Immature natural killer cell (primary cell): ENCODE measurements around the gene EOLA1. TPM values are rescaled to one million over a fixed set of nuclear protein-coding genes. Genes with fewer than 3 reads are reported as not detected.
"Not testable (repeated sequence)": the region's sequence is repeated elsewhere in the genome, so short reads cannot be mapped to it uniquely, and the experiment has no call there.

ENCODE experiments used
- DNase-seq, 3 donors: peaks; one replicate each; pipeline ENCODE4 v3.0.0; 2022; ENCODE audit warnings: mixed read lengths in 1 of 3
- H3K27ac Mint-ChIP-seq, 6 donors: one replicate each; pipeline ENCODE4 v1.8.0; 2020; ENCODE audit warnings: mixed read lengths in 6 of 6, mild to moderate bottlenecking in 5 of 6, inconsistent platforms in 4 of 6, moderate library complexity in 3 of 6
- H3K27me3 Mint-ChIP-seq, 3 donors: one replicate each; pipeline ENCODE4 v1.8.0; 2020 to 2021; ENCODE audit warnings: low read depth in 3 of 3, mild to moderate bottlenecking in 3 of 3, mixed read lengths in 3 of 3, moderate library complexity in 3 of 3, inconsistent platforms in 1 of 3
- H3K36me3 Mint-ChIP-seq, 3 donors: one replicate each; pipeline ENCODE4 v1.8.0; 2020; ENCODE audit warnings: mixed read lengths in 3 of 3, inconsistent platforms in 2 of 3, mild to moderate bottlenecking in 2 of 3
- H3K4me1 Mint-ChIP-seq, 2 donors: one replicate each; pipeline ENCODE4 v1.8.0; 2020; ENCODE audit warnings: inconsistent platforms in 2 of 2, mild to moderate bottlenecking in 2 of 2, mixed read lengths in 2 of 2, moderate library complexity in 1 of 2
- H3K4me3 Mint-ChIP-seq, 5 donors: one replicate each; pipeline ENCODE4 v1.8.0; 2020; ENCODE audit warnings: mild to moderate bottlenecking in 5 of 5, mixed read lengths in 5 of 5, inconsistent platforms in 3 of 5, moderate library complexity in 3 of 5
- H3K9me3 Mint-ChIP-seq, 6 donors: one replicate each; pipeline ENCODE4 v1.8.0; 2020; ENCODE audit warnings: mild to moderate bottlenecking in 6 of 6, mixed read lengths in 6 of 6, inconsistent platforms in 4 of 6, moderate library complexity in 3 of 6
- polyA plus RNA-seq, 3 donors: library from polyadenylated mRNA; unstranded; fragments of 300-500 nt; fragmentation: Illumina TruSeq; gene quantifications; one replicate each; pipeline ENCODE4 v1.2.3, GENCODE V29; 2021

The EOLA1 gene
- 10 to 100 TPM; 39.9 to 58.6 (median 45.7) TPM for polyA plus RNA-seq

DNA sequence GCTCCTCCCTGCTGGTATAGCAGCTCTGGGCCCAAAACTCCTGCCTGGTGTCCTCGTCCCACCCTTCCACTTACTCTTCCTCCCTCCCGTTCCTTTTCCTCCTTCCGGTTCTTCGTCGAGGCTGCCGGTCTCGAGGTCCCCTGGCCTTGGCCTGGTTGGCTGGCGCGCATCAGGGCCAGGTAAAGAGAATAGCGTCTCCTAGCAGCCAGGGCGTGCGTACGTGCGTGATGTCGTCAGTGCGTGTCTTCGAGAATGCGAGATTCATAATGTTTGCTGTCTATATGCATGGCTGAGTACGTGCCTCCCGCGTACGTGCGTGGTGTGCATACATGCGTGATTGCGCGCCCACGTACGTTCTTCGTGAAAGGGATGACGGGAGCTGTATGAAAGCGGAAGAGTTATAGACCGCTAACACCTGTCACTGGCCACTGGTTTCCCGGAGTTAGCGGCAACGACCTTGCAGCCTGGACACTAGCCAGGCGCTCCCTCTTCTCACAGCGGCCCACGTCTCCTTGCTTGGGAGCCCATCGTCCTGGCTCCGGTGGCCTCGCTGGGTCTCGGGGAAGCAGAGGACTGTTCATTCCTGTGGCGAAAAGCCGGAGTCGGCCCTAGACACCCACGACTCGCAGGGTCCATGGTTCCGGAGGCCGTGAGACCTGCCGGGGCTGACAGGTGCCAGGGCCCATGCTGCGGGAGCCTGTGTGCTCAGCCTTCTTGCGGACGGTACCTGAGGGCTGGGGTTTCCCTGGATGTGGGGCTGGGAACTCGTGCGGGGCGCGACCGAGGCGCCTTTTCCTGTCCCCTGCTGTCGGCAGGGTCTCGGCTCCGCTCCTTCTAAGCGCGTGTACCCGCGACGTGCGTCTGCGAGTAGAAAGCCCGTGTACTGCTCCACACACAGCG is at the start of gene EOLA1:
Gene EOLA1, plus strand, starts transcription at position 392 of the 900 bp plus-strand sequence. CDS start 4,619 bp downstream, outside the sequence.
- Mint-ChIP-seq H3K9me3 (no peaks in the 10 kb centered on the region), H3K4me1 (peaks cover 16 to 17% of the 10 kb centered on the region in 2 donors), H3K27ac (peak within 1 kb of the TSS; percentile 97 to 100 (median 99)), H3K4me3 (peak within 1 kb of the TSS; percentile 91 to 93 (median 91)), H3K27me3 (peaks cover 6 to 10% (median 9%) of the 10 kb centered on the region in 3 donors), H3K36me3 (no peaks in the 10 kb centered on the region)
- peak in 2 of 3 donors; percentile 87 to 91 for DNase-seq

DNA sequence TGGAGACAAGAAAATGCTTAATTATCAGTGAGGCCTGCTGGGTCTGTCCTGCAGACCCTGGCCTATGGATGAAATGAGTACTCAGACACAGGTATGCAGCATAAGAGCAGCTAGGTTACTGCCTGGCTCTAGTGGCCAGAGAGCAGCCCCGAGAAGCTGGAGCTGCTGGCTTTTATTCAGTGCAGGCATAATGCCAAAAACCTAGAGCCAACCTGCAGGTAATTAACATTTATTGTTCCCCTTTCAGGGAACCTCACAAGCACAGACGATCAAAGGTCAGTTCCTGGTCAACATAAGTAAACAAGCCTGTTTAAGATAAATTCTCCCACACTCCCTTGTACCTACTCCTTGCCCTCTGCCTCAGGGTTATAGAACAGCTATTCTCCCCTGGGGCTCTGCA is 49.0 kb upstream of the EOLA1 start:
- peaks cover 8 to 9% of the 10 kb centered on the region in 2 donors for H3K4me1 Mint-ChIP-seq
- H3K27ac Mint-ChIP-seq = peak overlapping the region in 2 of 6 donors; percentile 76 to 79
- no peak for DNase-seq
- no peaks in the 10 kb centered on the region for H3K9me3 Mint-ChIP-seq
- H3K4me3 Mint-ChIP-seq = no peak overlapping the region
- H3K36me3 Mint-ChIP-seq = peaks cover 4 to 21% (median 19%) of the 10 kb centered on the region in 3 donors
- H3K27me3 Mint-ChIP-seq = peaks cover 5 to 7% (median 5%) of the 10 kb centered on the region in 3 donors

- Mint-ChIP-seq H3K36me3 (peaks cover 4 to 32% (median 19%) of the 10 kb centered on the region in 3 donors), H3K9me3 (no peaks in the 10 kb centered on the region), H3K4me1 (peaks cover 1 to 14% of the 10 kb centered on the region in 2 donors), H3K4me3 (no peak overlapping the region), H3K27me3 (peaks cover 5 to 8% (median 5%) of the 10 kb centered on the region in 3 donors), H3K27ac (no peak overlapping the region)
- no peak for DNase-seq
Measured at GRCh38 chrX:149493567-149494562, 46.9 kb upstream of the EOLA1 start.

DNA sequence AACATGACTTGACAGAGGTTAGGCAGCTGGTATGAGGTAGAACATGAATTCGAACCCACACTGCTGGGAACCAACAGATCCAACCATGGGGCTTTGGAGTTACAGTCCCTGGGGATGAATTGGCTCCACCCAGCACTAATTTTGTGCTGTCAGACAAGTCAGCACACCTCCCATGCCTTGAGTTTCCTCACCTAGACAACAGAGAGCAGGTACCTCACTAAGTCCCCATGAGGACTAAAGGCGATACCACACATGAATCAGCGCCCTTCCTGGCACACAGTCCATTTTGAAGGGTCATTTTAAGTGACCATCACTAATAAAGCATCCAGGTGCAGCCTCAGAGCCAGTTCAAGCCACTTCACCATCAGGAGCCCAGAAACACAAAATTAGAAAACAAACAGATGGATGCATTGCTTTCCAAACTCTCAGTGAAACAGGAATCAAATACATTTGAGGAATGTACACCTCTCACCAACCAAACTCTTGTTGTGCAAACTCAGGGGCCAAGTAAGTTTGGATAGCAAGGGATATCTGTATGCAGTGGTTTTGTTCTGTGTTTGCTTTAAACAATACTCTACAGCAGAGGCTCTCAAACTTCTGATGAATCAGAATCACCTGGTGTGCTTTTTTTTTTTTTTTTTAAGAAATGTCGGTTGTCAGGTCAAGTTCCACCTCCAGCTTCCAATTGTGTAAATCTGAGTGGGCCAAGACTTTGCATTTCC is 45.8 kb upstream of the EOLA1 start:
- H3K27ac Mint-ChIP-seq = no peak overlapping the region
- no peaks in the 10 kb centered on the region for H3K9me3 Mint-ChIP-seq
- H3K27me3 Mint-ChIP-seq = peaks cover 5 to 11% (median 5%) of the 10 kb centered on the region in 3 donors
- H3K36me3 Mint-ChIP-seq = peaks cover 4 to 36% (median 18%) of the 10 kb centered on the region in 3 donors
- DNase-seq = no peak
- H3K4me1 Mint-ChIP-seq = peaks cover 4 to 25% of the 10 kb centered on the region in 2 donors
- no peak overlapping the region for H3K4me3 Mint-ChIP-seq

DNA sequence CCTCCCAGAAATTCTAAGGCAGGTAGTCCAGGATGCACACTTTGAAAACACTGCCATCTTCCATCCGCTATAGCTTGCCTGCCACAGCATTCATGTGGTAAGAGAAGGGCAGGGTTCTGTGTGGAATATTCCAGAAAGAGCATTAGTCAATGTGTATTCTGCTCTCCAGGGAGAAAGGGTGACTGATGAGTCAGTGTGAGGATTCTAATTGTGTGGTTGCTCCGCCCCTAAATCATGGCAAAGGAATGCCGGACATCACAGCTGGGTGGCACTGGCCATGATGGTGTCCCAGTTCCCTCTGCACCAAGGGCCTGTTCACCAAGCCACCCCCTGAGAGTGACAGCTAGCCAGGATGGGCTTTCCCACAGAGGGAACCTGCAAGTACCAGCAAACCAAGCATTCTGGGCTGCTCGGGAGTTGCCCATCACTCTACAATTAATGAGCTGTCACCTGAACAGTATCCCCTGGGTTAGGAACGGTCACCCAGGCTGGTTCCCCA is 45.2 kb upstream of the EOLA1 start:
- Mint-ChIP-seq H3K9me3 (no peaks in the 10 kb centered on the region), H3K4me3 (no peak overlapping the region), H3K36me3 (peaks cover 0 to 39% (median 21%) of the 10 kb centered on the region in 3 donors), H3K27me3 (peaks cover 5 to 16% (median 5%) of the 10 kb centered on the region in 3 donors), H3K27ac (no peak overlapping the region), H3K4me1 (peaks cover 11 to 31% of the 10 kb centered on the region in 2 donors)
- DNase-seq = no peak

DNA sequence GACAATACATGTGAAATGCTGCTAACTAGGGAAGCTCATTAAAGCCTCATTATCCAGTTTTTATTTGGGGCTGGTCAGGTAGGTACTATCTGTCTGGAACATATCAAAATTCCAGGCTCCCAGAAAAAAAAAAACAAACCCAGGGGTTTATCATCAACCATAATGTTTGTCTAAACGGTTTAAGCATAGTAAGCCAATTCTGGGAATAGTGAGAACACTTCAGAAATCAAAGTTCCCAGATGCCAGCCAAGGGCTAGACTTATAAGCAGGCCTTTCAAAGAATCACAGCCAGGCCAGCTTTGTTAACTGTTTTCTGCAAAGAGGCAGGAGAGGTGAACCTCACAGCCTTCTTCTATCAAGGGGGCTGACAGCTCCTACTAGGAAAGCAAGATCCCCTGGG is 43.8 kb upstream of the EOLA1 start:
- Mint-ChIP-seq H3K36me3 (peaks cover 0 to 39% (median 16%) of the 10 kb centered on the region in 3 donors), H3K9me3 (no peaks in the 10 kb centered on the region), H3K27ac (peak overlapping the region in 1 of 6 donors; percentile 19), H3K27me3 (peaks cover 5 to 13% (median 5%) of the 10 kb centered on the region in 3 donors), H3K4me1 (peaks cover 23 to 46% of the 10 kb centered on the region in 2 donors), H3K4me3 (no peak overlapping the region)
- DNase-seq = no peak

GRCh38 chrX:149497626-149498025 is 43.2 kb upstream of the EOLA1 start:
- H3K4me1 Mint-ChIP-seq = peaks cover 29 to 51% of the 10 kb centered on the region in 2 donors
- no peak overlapping the region for H3K4me3 Mint-ChIP-seq
- no peak for DNase-seq
- H3K27ac Mint-ChIP-seq = peak overlapping the region in 1 of 6 donors; percentile 6
- H3K9me3 Mint-ChIP-seq = no peaks in the 10 kb centered on the region
- peaks cover 8 to 15% (median 9%) of the 10 kb centered on the region in 3 donors for H3K27me3 Mint-ChIP-seq
- H3K36me3 Mint-ChIP-seq = peaks cover 0 to 39% (median 16%) of the 10 kb centered on the region in 3 donors

- Mint-ChIP-seq H3K27ac (no peak overlapping the region), H3K4me1 (peaks cover 35 to 56% of the 10 kb centered on the region in 2 donors), H3K9me3 (no peaks in the 10 kb centered on the region), H3K4me3 (no peak overlapping the region), H3K27me3 (peaks cover 11 to 22% (median 12%) of the 10 kb centered on the region in 3 donors), H3K36me3 (peaks cover 0 to 39% (median 16%) of the 10 kb centered on the region in 3 donors)
- DNase-seq = no peak
Measured at GRCh38 chrX:149498767-149499166, 42.0 kb upstream of the EOLA1 start.

DNA sequence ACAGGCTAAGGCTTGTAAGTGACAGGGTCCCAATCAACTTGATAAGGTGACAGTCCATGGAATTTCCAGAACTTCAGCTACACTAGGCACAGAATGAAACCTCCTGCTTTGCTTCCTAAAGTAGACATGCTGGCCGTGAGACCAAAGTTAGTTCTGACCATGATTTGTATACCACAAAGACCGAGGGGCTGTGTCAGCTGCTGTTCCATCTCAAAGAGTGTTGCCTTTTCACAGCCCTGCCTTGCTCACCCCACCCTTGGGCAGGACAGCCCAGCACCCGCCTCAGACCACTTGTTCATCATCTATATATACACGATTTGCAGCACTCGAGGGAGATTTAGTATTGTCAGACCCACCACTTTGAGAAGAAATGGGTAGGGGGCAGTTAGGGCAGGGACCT is 41.0 kb upstream of the EOLA1 start:
- Mint-ChIP-seq H3K4me3 (peak overlapping the region in 2 of 5 donors; percentile 34 to 75), H3K27me3 (peaks cover 17 to 28% (median 22%) of the 10 kb centered on the region in 3 donors), H3K9me3 (no peaks in the 10 kb centered on the region), H3K27ac (peak overlapping the region; percentile 47 to 99 (median 82)), H3K36me3 (peaks cover 0 to 39% (median 16%) of the 10 kb centered on the region in 3 donors), H3K4me1 (peaks cover 44 to 65% of the 10 kb centered on the region in 2 donors)
- no peak for DNase-seq

- H3K9me3 Mint-ChIP-seq = not testable (repeated sequence)
- peak overlapping the region; percentile 41 to 93 (median 66) for H3K4me3 Mint-ChIP-seq
- H3K27me3 Mint-ChIP-seq = peaks cover 14 to 30% (median 22%) of the 10 kb centered on the region in 3 donors
- H3K36me3 Mint-ChIP-seq = peaks cover 0 to 18% (median 5%) of the 10 kb centered on the region in 3 donors
- H3K4me1 Mint-ChIP-seq = peaks cover 52 to 68% of the 10 kb centered on the region in 2 donors
- peak; percentile 50 to 67 (median 59) for DNase-seq
- peak overlapping the region; percentile 89 to 100 (median 94) for H3K27ac Mint-ChIP-seq
Measured at GRCh38 chrX:149502923-149503322, 37.9 kb upstream of the EOLA1 start.

DNA sequence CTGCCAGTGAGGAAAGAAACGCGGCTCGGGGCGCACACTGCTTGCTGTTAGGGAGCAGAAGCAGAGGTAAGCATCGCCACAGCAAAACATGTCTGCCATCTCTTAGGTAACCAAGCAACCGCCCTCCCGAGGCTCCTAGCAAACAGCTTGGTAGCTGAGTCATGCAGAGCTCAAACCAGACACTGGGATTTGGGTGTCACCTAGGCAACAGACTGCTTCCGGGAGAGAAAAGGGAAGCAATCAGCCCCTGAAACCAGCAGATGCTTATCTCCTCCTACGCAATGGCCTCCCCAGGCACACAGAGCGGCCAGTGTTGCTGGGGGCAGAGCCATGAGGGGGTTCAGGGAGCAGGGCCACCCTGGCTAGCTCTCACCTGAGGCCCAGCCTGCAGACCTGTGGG is 37.4 kb upstream of the EOLA1 start:
- peaks cover 14 to 30% (median 22%) of the 10 kb centered on the region in 3 donors for H3K27me3 Mint-ChIP-seq
- peak overlapping the region; percentile 98 to 100 (median 100) for H3K27ac Mint-ChIP-seq
- H3K4me3 Mint-ChIP-seq = peak overlapping the region; percentile 65 to 99 (median 93)
- H3K4me1 Mint-ChIP-seq = peaks cover 51 to 62% of the 10 kb centered on the region in 2 donors
- H3K36me3 Mint-ChIP-seq = peaks cover 0 to 13% (median 5%) of the 10 kb centered on the region in 3 donors
- DNase-seq = peak; percentile 66 to 75 (median 75)
- not testable (repeated sequence) for H3K9me3 Mint-ChIP-seq

GRCh38 chrX:149504226-149504914 is 36.4 kb upstream of the EOLA1 start:
- peaks cover 51 to 53% of the 10 kb centered on the region in 2 donors for H3K4me1 Mint-ChIP-seq
- H3K4me3 Mint-ChIP-seq = peak overlapping the region; percentile 91 to 99 (median 97)
- peak; percentile 65 to 74 (median 73) for DNase-seq
- peaks cover 0 to 10% (median 5%) of the 10 kb centered on the region in 3 donors for H3K36me3 Mint-ChIP-seq
- H3K9me3 Mint-ChIP-seq = no peaks in the 10 kb centered on the region
- H3K27me3 Mint-ChIP-seq = peaks cover 14 to 30% (median 22%) of the 10 kb centered on the region in 3 donors
- peak overlapping the region; percentile 98 to 100 (median 100) for H3K27ac Mint-ChIP-seq
